Heart right ventricle (tissue), 16 donors: ENCODE measurements around the gene INPP4B. TPM values are rescaled to one million over a fixed set of nuclear protein-coding genes. Genes with fewer than 3 reads are reported as not detected.
A peak's percentile ranks its signal among the peaks of the same experiment; 100 is the strongest.

Experiments used
- ATAC-seq, 8 donors: fragments of 200-7000 bp; cut with Tn5 transposase; one replicate each; pipeline ENCODE4 v1.9.1; 2020; ENCODE audit warnings: mild to moderate bottlenecking in 8 of 8, moderate library complexity in 8 of 8, moderate number of reproducible peaks in 1 of 8
- DNase-seq, 2 donors: peaks; one replicate each; pipeline ENCODE4 v3.0.0-alpha.2; 2020
- H3K27ac ChIP-seq, 10 donors: fragments of 200-600 bp; sonication (generic) in 2 of 10; one replicate each; pipeline versions ENCODE4 v1.5.0 to v1.8.0; 2020 to 2022; ENCODE audit warnings: mild to moderate bottlenecking in 3 of 10
- H3K27me3 ChIP-seq, 7 donors: fragments of 200-600 bp; one replicate each; pipeline ENCODE4 v1.8.0; 2021 to 2022; ENCODE audit warnings: mild to moderate bottlenecking in 2 of 7
- H3K36me3 ChIP-seq, 9 donors: fragments of 200-600 bp; sonication (generic) in 1 of 9; one replicate each; pipeline versions ENCODE4 v1.5.0 to v1.8.0; 2020 to 2022; ENCODE audit warnings: mild to moderate bottlenecking in 2 of 9
- H3K4me1 ChIP-seq, 9 donors: fragments of 200-600 bp; sonication (generic) in 1 of 9; one replicate each; pipeline versions ENCODE4 v1.5.0 to v1.8.0; 2020 to 2022; ENCODE audit warnings: mild to moderate bottlenecking in 4 of 9
- H3K4me3 ChIP-seq, 10 donors: fragments of 200-600 bp; sonication (generic) in 2 of 10; one replicate each; pipeline versions ENCODE4 v1.5.0 to v1.8.0; 2020 to 2022; ENCODE audit warnings: mild to moderate bottlenecking in 7 of 10, moderate library complexity in 2 of 10
- H3K9me3 ChIP-seq, 11 donors: fragments of 200-600 bp in 10 of 11; sonication (generic) in 2 of 11; one replicate each; pipeline versions ENCODE4 v1.5.0 to v1.8.0; 2013 to 2022; ENCODE audit warnings: mild to moderate bottlenecking in 2 of 11, control low read depth in 1 of 11, moderate library complexity in 1 of 11
- CTCF ChIP-seq, 9 donors: fragments of 200-600 bp; sonication (generic) in 2 of 9; IDR thresholded peaks; one replicate each; pipeline versions ENCODE4 v1.5.0 to v1.8.0; 2021 to 2022; ENCODE audit warnings: antibody characterized with exemption in 9 of 9, mild to moderate bottlenecking in 5 of 9, moderate library complexity in 1 of 9
- WGBS, 2 donors: extraction: QIAGEN DNeasy Blood & Tissue Kit; methylation state at CpG; one replicate each; pipeline ENCODE4 v1.1.7; 2013; ENCODE audit warnings: inconsistent platforms in 1 of 2; 5-methylcytosine and 5-hydroxymethylcytosine counted together
- intact Hi-C, 10 donors: fragments of 100-400 bp; cut with DNase I; formaldehyde crosslinking; loops; one replicate each; pipeline versions ENCODE4 v1.11.1 to v1.14.2; 2022
- polyA plus RNA-seq, 2 donors: library from polyadenylated mRNA; stranded (reverse); fragments of 200-250 nt; gene quantifications; one replicate each; pipeline ENCODE4 v1.2.3, GENCODE V29; 2013
- total RNA-seq, 10 donors: library from RNA; stranded (reverse); fragmentation: NEBNext Ultra II Directional in 3 of 10; extraction: Animal tissue kit (Norgen Biotek cat#: 25700) in 3 of 10; gene quantifications; one replicate each; pipeline versions ENCODE4 v1.2.1 to v1.2.4, GENCODE V29; 2021 to 2023
- donor health status: Arrhythmogenic right ventricular cardiomyopathy.
- donor health status: ischemic (EF 13 %, LVEDD 7.1; RV severe dilation, severe dysfunction).
- donor health status: healthy with polysubstance abuse.
- donor health status: DM: no; HTN: yes; CAD: no.
- donor health status: DM: no; HTN: no; CAD: no.
- donor health status: ischemic (EF 25% LVEDD 6.9; RV normal size, moderate dysfunction).
- donor health status: ischemic (EF 25% LVEDD 5.7; RV mildly dilated, moderate dysfunction).
- donor health status: healthy.
- donor health status: DM: yes; HTN: yes; CAD: no.
- donor health status: Ischemic cardiomyopathy.
- donor health status: ischemic (EF 35%, LVEDD 5.7; RV mildly dilated, moderate dysfunction).
- donor health status: nonischemic (EF 11% LVEDD 7.7; RV severe dilation, severe dysfunction).
- donor health status: DM: yes; HTN: yes; CAD: no.
- donor health status: PGD.
- donor health status: ischemic (EF 29% LVEDD 5.4; RV normal size, mild dysfunction).
- donor health status: nonischemic (EF 23%, LVEDD 6.1; RV moderate dilation, normal function).

Gene INPP4B
- total and polyA plus RNA-seq, 12 donors: 3.7 to 100.0 (median 39.1) TPM

DNA sequence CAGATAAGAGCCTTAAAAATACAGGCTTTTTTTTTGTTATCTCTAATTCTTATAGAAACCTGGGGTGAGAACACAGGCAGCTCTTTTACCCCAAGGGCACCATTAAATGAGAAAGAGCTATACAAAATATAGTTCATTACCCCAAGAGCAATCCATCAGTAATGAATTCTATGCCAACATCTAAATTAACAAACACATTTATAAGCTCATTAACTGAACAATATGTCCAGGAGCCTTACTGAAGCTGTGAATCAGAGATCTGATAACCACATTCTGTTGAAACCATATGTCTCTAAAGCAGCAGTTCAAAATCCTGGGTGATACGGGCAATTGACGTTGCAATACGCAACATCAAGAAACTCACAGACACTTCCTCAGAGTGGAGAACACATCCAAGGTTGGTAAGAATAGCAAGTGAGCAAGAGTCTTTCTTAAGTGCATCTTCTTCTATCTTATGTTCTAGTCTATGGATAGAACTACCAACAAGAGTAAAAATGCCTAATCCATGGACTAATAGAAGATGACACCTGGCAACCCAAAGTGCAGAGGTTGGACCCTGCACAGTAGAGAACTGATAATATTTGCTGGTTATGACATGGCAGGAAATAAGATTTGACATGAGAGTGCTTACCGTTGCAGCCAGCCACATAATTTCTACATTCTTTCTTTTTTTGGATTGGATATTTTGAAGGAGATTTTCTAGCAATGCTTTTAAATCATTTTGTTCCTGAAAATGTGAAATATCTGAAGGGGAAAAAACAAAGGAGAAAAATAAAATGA lies 760.4 kb downstream of the INPP4B start:
- TF ChIP-seq CTCF (IDR thresholded peaks at IDR 0.05): no peak
- intact Hi-C loops: no loop called here
- ATAC-seq (no peak), DNase-seq (no peak)
- no peak overlapping the region for H3K4me3 ChIP-seq
- H3K27ac ChIP-seq: no peak overlapping the region
- H3K9me3 ChIP-seq: no peaks in the 10 kb centered on the region
- WGBS, 2 donors: 92 to 94% methylated on average over 4 of the region's 4 CpGs
- peaks cover 0 to 12% (median 1%) of the 10 kb centered on the region in 9 donors for H3K4me1 ChIP-seq
- peaks cover 0 to 16% (median 0%) of the 10 kb centered on the region in 9 donors for H3K36me3 ChIP-seq
- H3K27me3 ChIP-seq: no peaks in the 10 kb centered on the region

DNA sequence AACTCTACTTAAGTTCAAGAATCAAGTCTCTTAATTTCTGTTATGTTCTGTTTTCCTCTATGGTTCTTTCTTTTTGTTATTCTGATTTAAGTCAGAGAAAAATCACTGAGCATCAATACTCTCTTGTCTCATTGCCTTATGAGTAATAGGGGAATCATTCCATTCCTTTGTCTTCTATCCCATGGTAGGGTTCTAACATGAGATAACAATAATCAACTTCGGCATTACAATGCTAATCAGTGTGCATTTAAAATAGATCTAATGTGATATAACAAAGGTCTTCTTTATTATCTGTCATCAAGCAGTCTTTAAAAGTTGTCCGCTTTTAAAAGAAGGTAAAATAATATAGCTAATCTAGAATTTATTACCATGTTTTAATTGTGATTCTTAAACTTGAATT lies 762.8 kb downstream of the INPP4B start:
- intact Hi-C loops: no loop called here
- Histone ChIP-seq H3K9me3 (no peaks in the 10 kb centered on the region), H3K27ac (no peak overlapping the region), H3K4me1 (peaks cover 0 to 12% (median 0%) of the 10 kb centered on the region in 9 donors), H3K36me3 (peaks cover 0 to 18% (median 0%) of the 10 kb centered on the region in 9 donors), H3K4me3 (no peak overlapping the region), H3K27me3 (no peaks in the 10 kb centered on the region)
- no peak for TF ChIP-seq CTCF (IDR thresholded peaks at IDR 0.05)
- DNase-seq (no peak), ATAC-seq (no peak)
- 73 to 74% methylated on average over 2 of the region's 2 CpGs for WGBS, 2 donors

DNA sequence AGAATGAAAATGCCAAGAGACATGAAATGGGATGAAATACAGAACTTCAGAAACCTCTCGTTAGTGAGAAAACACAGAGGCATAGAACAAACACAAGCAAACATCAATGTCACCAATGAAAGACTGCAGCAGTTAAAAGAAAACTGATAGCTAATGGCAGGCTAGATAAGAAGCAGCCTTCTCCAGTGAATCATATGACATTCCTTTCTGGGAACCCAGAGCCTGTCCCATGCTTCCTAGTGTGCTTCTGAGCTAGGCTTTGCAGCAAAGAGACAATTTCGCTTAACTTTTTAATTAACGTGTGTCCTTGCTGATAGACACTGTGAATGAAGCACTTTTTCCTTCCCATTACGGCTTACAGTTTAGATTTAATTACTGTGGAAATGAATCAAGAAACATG lies 765.1 kb downstream of the INPP4B start:
- no peak for TF ChIP-seq CTCF (IDR thresholded peaks at IDR 0.05)
- no peaks in the 10 kb centered on the region for H3K27me3 ChIP-seq
- H3K27ac ChIP-seq: peak overlapping the region in 4 of 10 donors; percentile 2 to 67 (median 39)
- peaks cover 0 to 12% (median 0%) of the 10 kb centered on the region in 9 donors for H3K4me1 ChIP-seq
- intact Hi-C loops: no loop called here
- ATAC-seq (peak in 5 of 8 donors; percentile 55 to 91 (median 75)), DNase-seq (no peak)
- peaks cover 0 to 18% (median 0%) of the 10 kb centered on the region in 9 donors for H3K36me3 ChIP-seq
- H3K9me3 ChIP-seq: no peaks in the 10 kb centered on the region
- 26 to 48% methylated on average over 4 of the region's 4 CpGs for WGBS, 2 donors
- no peak overlapping the region for H3K4me3 ChIP-seq

DNA sequence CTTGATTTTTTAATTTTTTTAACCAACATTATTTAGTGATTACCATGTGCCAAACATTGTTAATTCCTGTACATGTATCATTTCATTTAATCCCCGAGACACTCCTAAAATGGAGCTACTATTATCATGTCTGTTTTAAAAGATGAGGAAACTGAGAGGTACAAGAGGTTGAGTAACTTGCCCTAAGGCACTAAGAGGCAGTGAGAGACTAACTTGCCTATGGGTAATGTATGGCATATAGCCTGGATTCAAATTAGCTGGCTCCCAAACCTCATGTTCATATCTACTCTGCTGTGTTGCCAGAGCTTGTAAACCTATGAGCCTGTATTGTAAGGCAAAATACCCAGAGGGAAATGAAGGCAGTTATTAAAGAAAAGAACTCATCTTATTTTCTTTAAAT lies 766.1 kb downstream of the INPP4B start:
- TF ChIP-seq CTCF (IDR thresholded peaks at IDR 0.05): no peak
- Histone ChIP-seq H3K4me3 (no peak overlapping the region), H3K36me3 (peaks cover 0 to 8% (median 0%) of the 10 kb centered on the region in 9 donors), H3K4me1 (peaks cover 0 to 12% (median 0%) of the 10 kb centered on the region in 9 donors), H3K27me3 (no peaks in the 10 kb centered on the region), H3K27ac (no peak overlapping the region), H3K9me3 (no peaks in the 10 kb centered on the region)
- intact Hi-C loops: no loop called here
- WGBS, 2 donors: 98 to 99% methylated on average over 1 of the region's 1 CpG
- ATAC-seq (no peak), DNase-seq (no peak)
